ENCODE data around the gene KARS1. TPM values are rescaled to one million over a fixed set of nuclear protein-coding genes. Genes with fewer than 3 reads are reported as not detected.

The KARS1 gene
- total RNA-seq, 1 experiment from 2014 or later: 181 TPM

DNA sequence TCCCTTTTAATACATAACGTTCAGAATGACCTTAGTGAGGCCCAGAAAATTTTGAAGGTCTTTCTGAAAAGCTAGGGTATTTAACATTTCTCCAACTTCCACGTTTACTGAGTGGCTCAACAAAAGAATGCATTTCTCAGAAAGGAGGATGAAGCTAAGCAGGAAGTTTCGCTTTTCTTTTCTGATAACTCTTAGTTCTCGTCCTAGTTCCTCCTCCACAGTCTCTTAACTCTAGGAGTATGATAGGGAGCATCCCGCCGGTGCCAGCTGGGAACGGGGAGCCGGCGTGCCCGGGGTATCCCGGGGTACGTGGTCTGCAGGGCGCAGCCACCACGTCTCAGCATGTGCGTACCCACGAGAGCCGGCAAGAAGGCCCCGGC lies 363 bp downstream of the KARS1 start:
- Mint-ChIP-seq H3K4me3 (peak overlapping the region; percentile 95 to 98), H3K27ac (peak overlapping the region; percentile 87 to 98 (median 97); a peak in 6 of 7 replicates), H3K36me3 (ENCODE audit: insufficient read depth in 1 of 3, low read depth in 3 of 3) (peaks cover 22 to 39% (median 30%) of the 10 kb centered on the region in 3 experiments; a peak in 6 of 7 replicates), H3K9me3 (no peaks in the 10 kb centered on the region; a peak in 1 of 5 replicates), H3K4me1 (peaks cover 23 to 28% of the 10 kb centered on the region in 2 experiments), H3K27me3 (ENCODE audit: low read depth) (no peaks in the 10 kb centered on the region)
- H3K4me1 ChIP-seq (ENCODE audit: insufficient read depth, low read length): no peaks in the 10 kb centered on the region
- no peak overlapping the region for H2BK12ac ChIP-seq (ENCODE audit: insufficient read length, low read depth, low read length)
- no peaks in the 10 kb centered on the region for H3K27me3 ChIP-seq (ENCODE audit: insufficient read depth, low read length)
- no peak overlapping the region for H2BK20ac ChIP-seq (ENCODE audit: low read depth, low read length, poor library complexity, severe bottlenecking)
- no peak overlapping the region for H3T11ph ChIP-seq (ENCODE audit: low read length)
- no peaks in the 10 kb centered on the region for H3K9me3 ChIP-seq (ENCODE audit: control insufficient read depth, low read depth, low read length)
- no peak overlapping the region for H2AFZ ChIP-seq (ENCODE audit: low read length)
- peak overlapping the region; percentile 23 for H2BK5ac ChIP-seq (ENCODE audit: insufficient read length, low read length)
- no peak for DNase-seq
- no peak overlapping the region for H3K4ac ChIP-seq (ENCODE audit: low read depth, low read length)
- H3K18ac ChIP-seq (ENCODE audit: insufficient read length, low read depth, low read length): peak overlapping the region; percentile 86
- peaks cover 38% of the 10 kb centered on the region for H3K79me2 ChIP-seq (ENCODE audit: insufficient read depth, low read length)
- peak overlapping the region; percentile 99 for H3K4me2 ChIP-seq (ENCODE audit: insufficient read depth, insufficient read length, low read length)
- no peak overlapping the region for H4K91ac ChIP-seq (ENCODE audit: insufficient read length, low read depth, low read length)
- H3K9ac ChIP-seq (ENCODE audit: extremely low read depth, insufficient read length, low read length): peak overlapping the region; percentile 96
- H2AK5ac ChIP-seq (ENCODE audit: insufficient read length, low read length): no peak overlapping the region
- H4K20me1 ChIP-seq (ENCODE audit: control insufficient read depth, insufficient read depth, insufficient read length): no peaks in the 10 kb centered on the region
- TF ChIP-seq CTCF (conservative IDR thresholded peaks at IDR 0.05): no peak
- H2BK120ac ChIP-seq (ENCODE audit: low read depth, low read length, poor library complexity, severe bottlenecking): no peak overlapping the region
- H3K79me1 ChIP-seq (ENCODE audit: insufficient read depth, low read depth, low read length, poor library complexity, severe bottlenecking): no peaks in the 10 kb centered on the region
- H2BK15ac ChIP-seq (ENCODE audit: low read depth, low read length): no peak overlapping the region
- WGBS (ENCODE audit: extremely low coverage, insufficient read length, low lambda C conversion rate): no CpG with 5 or more reads among the region's 18 CpGs
- no peak overlapping the region for H4K5ac ChIP-seq (ENCODE audit: insufficient read length, low read depth, low read length)
- peaks cover 4% of the 10 kb centered on the region for H3K23me2 ChIP-seq (ENCODE audit: insufficient read length, low read depth, low read length, poor library complexity, severe bottlenecking)
- H3K56ac ChIP-seq (ENCODE audit: insufficient read length, low read depth, low read length): no peak overlapping the region
- H3K23ac ChIP-seq (ENCODE audit: insufficient read length, low read depth, low read length): no peak overlapping the region
- H3K27ac ChIP-seq (ENCODE audit: insufficient read length, low read depth, low read length): no peak overlapping the region
- no peak overlapping the region for H4K8ac ChIP-seq (replicated peaks; ENCODE audit: insufficient read length, low read depth, low read length)
- peak overlapping the region; percentile 85 for H3K14ac ChIP-seq (ENCODE audit: insufficient read depth, low read length)

Measured in H9 (cell line).